ENCODE measurements around the gene SYPL2. TPM values are rescaled to one million over a fixed set of nuclear protein-coding genes. Genes with fewer than 3 reads are reported as not detected.
A peak's percentile ranks its signal among the peaks of the same experiment; 100 is the strongest.

SYPL2 gene
- 0.67 TPM for polyA plus RNA-seq (2013, experiment 1 of 2; ENCODE audit: insufficient read length)
- 0.60 TPM for polyA plus RNA-seq (2013, experiment 2 of 2; ENCODE audit: insufficient read length)

GRCh38 chr1:109466452-109467300 is at the start of gene SYPL2:
TSS of gene SYPL2 (plus strand) at chr1:109466546. CDS start at chr1:109466844, 298 bp downstream.
- DNase-seq: no peak

GRCh38 chr1:109423498-109423897 is 42.8 kb upstream of the SYPL2 start:
- no peak for DNase-seq

- DNase-seq: peak; percentile 30
These were observed 40.7 kb upstream of the SYPL2 start for GRCh38 chr1:109425391-109426280.

- peak; percentile 99 for DNase-seq
These were observed 39.8 kb upstream of the SYPL2 start, which contains the start of gene PSMA5 for GRCh38 chr1:109426281-109427170. TSS of gene PSMA5 (minus strand) at chr1:109426448. CDS start at chr1:109426330, 118 bp downstream.

- DNase-seq: no peak
These were observed 39.2 kb upstream of the SYPL2 start for GRCh38 chr1:109427171-109427467.

GRCh38 chr1:109432336-109432735 is 34.0 kb upstream of the SYPL2 start:
- peak; percentile 73 for DNase-seq

GRCh38 chr1:109433322-109433721 is 33.0 kb upstream of the SYPL2 start:
- DNase-seq: no peak

GRCh38 chr1:109434484-109434883 is 31.9 kb upstream of the SYPL2 start:
- DNase-seq: no peak

GRCh38 chr1:109438798-109439297 is 27.5 kb upstream of the SYPL2 start:
- peak; percentile 86 for DNase-seq

GRCh38 chr1:109441069-109441468 is 25.3 kb upstream of the SYPL2 start:
- DNase-seq: no peak

GRCh38 chr1:109443476-109443875 is 22.9 kb upstream of the SYPL2 start:
- no peak for DNase-seq

GRCh38 chr1:109444346-109444745 is 22.0 kb upstream of the SYPL2 start:
- DNase-seq: no peak

- DNase-seq: peak; percentile 58
These were observed 20.2 kb upstream of the SYPL2 start for GRCh38 chr1:109445949-109446695.

GRCh38 chr1:109447524-109447923 is 18.8 kb upstream of the SYPL2 start:
- DNase-seq: no peak

- no peak for DNase-seq
These were observed 11.7 kb upstream of the SYPL2 start for GRCh38 chr1:109454497-109455133.

- DNase-seq: no peak
These were observed 8.5 kb upstream of the SYPL2 start for GRCh38 chr1:109457819-109458218.

GRCh38 chr1:109466125-109466451 is 258 bp upstream of the SYPL2 start:
- DNase-seq: no peak

GRCh38 chr1:109467301-109467777 is 993 bp downstream of the SYPL2 start:
- DNase-seq: no peak

- no peak for DNase-seq
These were observed 1.7 kb downstream of the SYPL2 start for GRCh38 chr1:109468061-109468460.

GRCh38 chr1:109468903-109469302 is 2.6 kb downstream of the SYPL2 start:
- DNase-seq: no peak

GRCh38 chr1:109470245-109470644 is 3.9 kb downstream of the SYPL2 start:
- no peak for DNase-seq

All from fibroblast of skin of abdomen (primary cell).